Smooth muscle cell (in vitro differentiated cells): ENCODE measurements around the gene SEPTIN11. TPM values are rescaled to one million over a fixed set of nuclear protein-coding genes. Genes with fewer than 3 reads are reported as not detected.

ENCODE experiments used
- DNase-seq: peaks from one replicate; lab custom pipeline; 2025; ENCODE audit not compliant: unreplicated experiment; lab: John Stamatoyannopoulos, UW
- H2AFZ ChIP-seq: fragments of 200-600 bp; sonication (generic); 2 replicates; pipeline ENCODE4 v1.6.0; 2016; ENCODE audit warnings: antibody characterized with exemption, low read depth, mild to moderate bottlenecking
- H3F3A ChIP-seq: fragments of 200-600 bp; sonication (generic); 2 replicates; pipeline ENCODE4 v1.6.0; 2017; ENCODE audit warnings: antibody characterized with exemption, low read depth
- H3K27ac ChIP-seq: fragments of 200-600 bp; sonication (generic); 2 replicates; pipeline ENCODE4 v1.5.1; 2016; ENCODE audit warnings: low read depth, mild to moderate bottlenecking
- H3K27me3 ChIP-seq: fragments of 200-600 bp; sonication (generic); 2 replicates; pipeline ENCODE4 v1.6.1; 2016; ENCODE audit warnings: low read depth, mild to moderate bottlenecking
- H3K36me3 ChIP-seq: fragments of 200-600 bp; sonication (generic); 2 replicates; pipeline ENCODE4 v1.5.1; 2016; ENCODE audit warnings: low read depth
- H3K4me1 ChIP-seq: fragments of 200-600 bp; sonication (generic); 2 replicates; pipeline ENCODE4 v1.5.1; 2016; ENCODE audit warnings: low read depth
- H3K4me2 ChIP-seq: fragments of 200-600 bp; sonication (generic); 2 replicates; pipeline ENCODE4 v1.6.0; 2016; ENCODE audit warnings: mild to moderate bottlenecking
- H3K4me3 ChIP-seq: fragments of 200-600 bp; sonication (generic); 2 replicates; pipeline ENCODE4 v1.5.1; 2016; ENCODE audit warnings: mild to moderate bottlenecking
- H3K79me2 ChIP-seq: fragments of 200-600 bp; sonication (generic); 2 replicates; pipeline ENCODE4 v1.6.0; 2016; ENCODE audit warnings: low read depth, mild to moderate bottlenecking
- H3K9ac ChIP-seq: fragments of 200-600 bp; sonication (generic); 2 replicates; pipeline ENCODE4 v1.6.0; 2016; ENCODE audit warnings: low read depth
- H3K9me3 ChIP-seq: fragments of 200-600 bp; sonication (generic); replicated peaks from 2 replicates; pipeline ENCODE4 v1.5.1; 2016; ENCODE audit warnings: low read depth
- H4K20me1 ChIP-seq: fragments of 200-600 bp; sonication (generic); 2 replicates; pipeline ENCODE4 v1.6.0; 2016; ENCODE audit warnings: low read depth
- WGBS: methylation state at CpG from one replicate; pipeline ENCODE4 v1.1.7; 2016; ENCODE audit warnings: low lambda C conversion rate; 5-methylcytosine and 5-hydroxymethylcytosine counted together
- polyA plus RNA-seq: library from polyadenylated mRNA; unstranded; fragments of >200 nt; fragmentation: Nextera tagmentation; extraction: Ambion mirVana; gene quantifications from 2 replicates; pipeline ENCODE4 v1.2.1, GENCODE V29; 2016
- total RNA-seq: library from RNA; depleted of rRNA; stranded (reverse); fragments of >200 nt; gene quantifications from 2 replicates; pipeline ENCODE4 v1.2.3, GENCODE V29; 2014
- TF ChIP-seq, protein P1 (sequence below): fragments of 200-600 bp; sonication (generic); IDR thresholded peaks from 2 replicates; pipeline ENCODE4 v1.5.1; 2017; ENCODE audit warnings: borderline replicate concordance, mild to moderate bottlenecking, antibody characterized with exemption; ENCODE audit not compliant: insufficient read depth, poor library complexity, severe bottlenecking

The SEPTIN11 gene
- total and polyA plus RNA-seq, 2 experiments from 2014 or later = 157 to 244 TPM

DNA sequence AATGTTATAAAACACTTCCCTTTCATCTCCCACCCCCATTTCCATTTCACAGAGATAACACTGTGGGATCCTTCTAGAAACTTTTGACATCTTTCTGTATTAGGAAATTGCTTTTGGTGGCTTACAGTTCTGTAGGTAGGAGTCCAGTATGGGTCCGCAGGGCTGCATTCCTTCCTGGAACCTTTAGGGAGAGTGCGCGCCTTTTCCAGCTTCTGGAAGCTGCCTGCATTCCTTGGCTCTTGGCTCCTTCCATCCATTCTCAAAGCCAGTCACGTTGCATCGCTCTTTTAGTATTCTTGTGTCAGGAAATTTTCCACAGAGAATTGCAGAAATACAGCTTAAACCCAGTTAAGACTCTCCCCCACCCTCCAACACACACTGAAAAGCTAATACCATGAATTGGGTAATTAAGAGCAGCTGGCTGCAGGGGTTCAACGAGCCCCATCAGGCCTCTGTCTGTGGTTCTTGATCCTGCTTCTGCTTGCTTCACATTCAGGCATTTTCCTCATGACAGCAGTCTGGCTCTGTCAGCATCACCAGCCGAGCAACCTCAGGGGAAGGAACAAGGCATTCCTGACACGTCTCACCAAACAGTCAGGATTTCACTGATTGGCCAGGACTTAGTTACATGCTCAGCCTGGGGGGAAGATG lies 48.8 kb downstream of the SEPTIN11 start:
- H3K79me2 ChIP-seq = peaks cover 57% of the 10 kb centered on the region
- DNase-seq = no peak

More for the DNA sequence above, 48.8 kb downstream of the SEPTIN11 start:
- Histone ChIP-seq H3K9me3 (no peaks in the 10 kb centered on the region), H2AFZ (no peak overlapping the region), H3K4me3 (no peak overlapping the region), H3K27ac (peak overlapping the region; percentile 65), H3K27me3 (no peaks in the 10 kb centered on the region), H3K4me1 (peaks cover 20% of the 10 kb centered on the region), H4K20me1 (no peaks in the 10 kb centered on the region), H3K9ac (no peak overlapping the region), H3F3A (peaks cover 34% of the 10 kb centered on the region), H3K4me2 (no peak overlapping the region), H3K36me3 (peaks cover 25% of the 10 kb centered on the region)
- 56% methylated on average over 8 of the region's 8 CpGs for WGBS
- TF ChIP-seq, protein P1, sequence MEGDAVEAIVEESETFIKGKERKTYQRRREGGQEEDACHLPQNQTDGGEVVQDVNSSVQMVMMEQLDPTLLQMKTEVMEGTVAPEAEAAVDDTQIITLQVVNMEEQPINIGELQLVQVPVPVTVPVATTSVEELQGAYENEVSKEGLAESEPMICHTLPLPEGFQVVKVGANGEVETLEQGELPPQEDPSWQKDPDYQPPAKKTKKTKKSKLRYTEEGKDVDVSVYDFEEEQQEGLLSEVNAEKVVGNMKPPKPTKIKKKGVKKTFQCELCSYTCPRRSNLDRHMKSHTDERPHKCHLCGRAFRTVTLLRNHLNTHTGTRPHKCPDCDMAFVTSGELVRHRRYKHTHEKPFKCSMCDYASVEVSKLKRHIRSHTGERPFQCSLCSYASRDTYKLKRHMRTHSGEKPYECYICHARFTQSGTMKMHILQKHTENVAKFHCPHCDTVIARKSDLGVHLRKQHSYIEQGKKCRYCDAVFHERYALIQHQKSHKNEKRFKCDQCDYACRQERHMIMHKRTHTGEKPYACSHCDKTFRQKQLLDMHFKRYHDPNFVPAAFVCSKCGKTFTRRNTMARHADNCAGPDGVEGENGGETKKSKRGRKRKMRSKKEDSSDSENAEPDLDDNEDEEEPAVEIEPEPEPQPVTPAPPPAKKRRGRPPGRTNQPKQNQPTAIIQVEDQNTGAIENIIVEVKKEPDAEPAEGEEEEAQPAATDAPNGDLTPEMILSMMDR = no peak

Other genes with a start within 250 kb of the SEPTIN11 start
- 4.6 and 8.7 TPM in 2 replicates for gene SOWAHB, start 51.6 kb upstream of the SEPTIN11 start, total RNA-seq
- gene SOWAHB, start 51.6 kb upstream of the SEPTIN11 start, polyA plus RNA-seq = 0.81 and 6.8 TPM in 2 replicates
- gene CCNI, start 126.2 kb downstream of the SEPTIN11 start, total RNA-seq = 222 and 245 TPM in 2 replicates
- 205 and 230 TPM in 2 replicates for gene CCNI, start 126.2 kb downstream of the SEPTIN11 start, polyA plus RNA-seq
- 59.2 and 77.4 TPM in 2 replicates for gene CCNG2, start 207.5 kb downstream of the SEPTIN11 start, total RNA-seq
- 50.3 and 59.8 TPM in 2 replicates for gene CCNG2, start 207.5 kb downstream of the SEPTIN11 start, polyA plus RNA-seq